GM21723 (cell line): ENCODE data around the gene FXYD5.

ENCODE experiments used
- ATAC-seq: cut with Tn5 transposase; IDR thresholded peaks from one replicate; pipeline ENCODE4 v1.9.1; 2021; ENCODE audit warnings: mild to moderate bottlenecking, moderate library complexity; ENCODE audit not compliant: unreplicated experiment

FXYD5 gene

GRCh38 chr19:35154525-35155406 is at the start of gene FXYD5:
FXYD5 (plus strand) TSS chr19:35154735; CDS start chr19:35155551, 816 bp downstream.
- no peak for ATAC-seq

GRCh38 chr19:35105047-35105410 is 49.5 kb upstream of the FXYD5 start:
- ATAC-seq, result no peak

- ATAC-seq, result no peak
Measured at GRCh38 chr19:35105411-35106290, 48.9 kb upstream of the FXYD5 start.

- no peak for ATAC-seq
Measured at GRCh38 chr19:35106291-35106583, 48.3 kb upstream of the FXYD5 start.

GRCh38 chr19:35106898-35107541 is 47.5 kb upstream of the FXYD5 start:
- no peak for ATAC-seq

GRCh38 chr19:35107545-35107944 is 47.0 kb upstream of the FXYD5 start:
- ATAC-seq, result no peak

GRCh38 chr19:35108730-35109129 is 45.8 kb upstream of the FXYD5 start:
- ATAC-seq, result no peak

GRCh38 chr19:35109395-35110112 is 45.0 kb upstream of the FXYD5 start:
- no peak for ATAC-seq

GRCh38 chr19:35110974-35111373 is 43.6 kb upstream of the FXYD5 start:
- no peak for ATAC-seq

- no peak for ATAC-seq
Measured at GRCh38 chr19:35112995-35113688, 41.4 kb upstream of the FXYD5 start.

GRCh38 chr19:35114353-35115176 is 40.0 kb upstream of the FXYD5 start:
- ATAC-seq, result no peak

- ATAC-seq, result no peak
Measured at GRCh38 chr19:35115177-35115951, 39.2 kb upstream of the FXYD5 start, which contains the start of gene FXYD3. FXYD3 (plus strand) TSS chr19:35115823; CDS start chr19:35119377, 3,554 bp downstream.

- no peak for ATAC-seq
Measured at GRCh38 chr19:35116072-35116801, 38.3 kb upstream of the FXYD5 start.

- ATAC-seq, result no peak
Measured at GRCh38 chr19:35117116-35117515, 37.4 kb upstream of the FXYD5 start.

GRCh38 chr19:35117799-35118198 is 36.7 kb upstream of the FXYD5 start:
- no peak for ATAC-seq

- no peak for ATAC-seq
Measured at GRCh38 chr19:35118268-35119020, 36.1 kb upstream of the FXYD5 start.

GRCh38 chr19:35119091-35119490 is 35.4 kb upstream of the FXYD5 start:
- no peak for ATAC-seq
